ENCODE measurements around the gene TMEM167A.

The TMEM167A gene

GRCh38 chr5:83034528-83035207 lies 42.5 kb downstream of the TMEM167A start:
- no peak for DNase-seq

GRCh38 chr5:83034036-83034435 lies 43.2 kb downstream of the TMEM167A start:
- peak; percentile 24 for DNase-seq

DNA sequence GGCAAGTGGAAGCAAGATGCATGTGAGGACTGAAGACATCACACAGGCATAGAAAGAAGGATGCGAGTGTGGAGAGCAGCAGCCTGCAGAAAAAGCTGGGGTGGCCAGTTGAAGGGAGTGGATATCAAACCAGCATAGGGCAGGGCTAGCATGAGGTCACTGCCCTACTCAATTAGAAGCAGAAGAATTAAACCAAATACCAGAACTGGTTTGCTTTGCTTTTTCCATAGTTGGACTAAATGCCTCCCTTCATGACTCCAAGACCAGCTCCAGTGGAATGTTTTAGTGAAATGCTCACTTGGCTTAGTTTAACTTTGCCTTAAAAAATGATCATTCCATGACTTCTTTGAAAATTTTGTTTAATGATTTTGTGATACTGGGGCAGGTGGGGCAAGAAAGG lies 45.8 kb downstream of the TMEM167A start:
- no peak for DNase-seq

- DNase-seq = no peak
These were observed 47.3 kb downstream of the TMEM167A start for GRCh38 chr5:83029912-83030311.

- no peak for DNase-seq
These were observed 50.1 kb downstream of the TMEM167A start for GRCh38 chr5:83026930-83027687.

DNA sequence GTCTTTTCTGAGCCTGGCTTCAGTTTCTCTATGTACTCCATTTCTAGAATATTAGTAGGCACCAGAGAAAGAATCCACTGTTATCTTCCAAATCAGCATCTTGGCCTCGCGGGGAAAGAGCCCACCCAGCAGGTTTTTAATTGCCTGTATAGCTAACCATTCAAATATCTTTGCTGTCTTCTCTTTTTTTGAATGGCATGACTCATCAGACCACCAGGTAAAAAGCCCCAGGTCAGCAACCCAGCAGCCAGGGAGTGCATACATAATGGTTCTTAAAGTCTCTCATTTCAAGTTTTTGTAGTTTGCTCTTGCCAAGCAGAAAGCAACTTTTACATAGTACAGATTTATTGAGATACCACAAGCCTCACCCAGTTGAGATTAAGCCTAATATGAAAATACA lies 50.7 kb downstream of the TMEM167A start:
- DNase-seq = no peak

- DNase-seq = no peak
These were observed 51.3 kb downstream of the TMEM167A start for GRCh38 chr5:83025690-83026478.

GRCh38 chr5:83022334-83022733 lies 54.9 kb downstream of the TMEM167A start:
- no peak for DNase-seq

DNA sequence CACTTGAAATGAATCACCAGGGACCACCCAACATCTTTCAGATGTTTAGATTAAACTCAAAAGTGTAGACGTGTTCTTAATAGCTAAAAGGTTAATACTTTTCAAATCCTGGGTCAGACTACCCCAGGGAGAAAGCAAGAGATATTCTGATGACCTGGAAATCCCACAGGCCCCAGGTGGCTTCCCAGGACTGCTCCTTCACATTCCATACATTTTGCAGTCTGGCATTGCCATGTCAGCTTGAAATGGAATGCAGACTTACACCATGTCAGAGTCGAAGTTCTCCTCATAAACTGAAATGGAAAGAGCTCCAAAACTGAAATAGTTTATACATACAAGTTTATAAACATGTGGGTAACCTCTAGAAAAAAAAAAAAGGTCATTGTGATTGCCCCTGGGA lies 61.5 kb downstream of the TMEM167A start:
- no peak for DNase-seq

- DNase-seq = no peak
These were observed 65.2 kb downstream of the TMEM167A start for GRCh38 chr5:83011985-83012384.

DNA sequence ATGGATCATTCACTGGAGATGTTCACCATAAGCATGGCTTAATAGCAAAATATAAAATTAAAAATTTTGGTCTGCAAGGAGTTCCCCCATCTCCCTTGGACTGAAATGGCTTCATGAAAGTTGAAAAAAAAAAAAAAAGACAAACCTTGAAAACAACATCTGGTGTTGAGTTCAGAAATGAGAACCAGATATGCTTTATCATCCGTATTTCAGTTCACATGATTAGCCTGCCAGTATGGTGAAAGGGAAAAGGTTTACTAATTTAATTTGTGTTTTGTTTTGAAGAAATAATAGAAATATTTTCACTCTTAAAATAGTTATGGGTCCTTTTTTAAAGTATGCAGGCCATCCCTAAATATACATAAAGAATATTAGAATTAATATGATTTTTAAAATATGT lies 67.8 kb downstream of the TMEM167A start:
- DNase-seq = no peak

- no peak for DNase-seq
These were observed 69.4 kb downstream of the TMEM167A start for GRCh38 chr5:83007755-83008154.

DNA sequence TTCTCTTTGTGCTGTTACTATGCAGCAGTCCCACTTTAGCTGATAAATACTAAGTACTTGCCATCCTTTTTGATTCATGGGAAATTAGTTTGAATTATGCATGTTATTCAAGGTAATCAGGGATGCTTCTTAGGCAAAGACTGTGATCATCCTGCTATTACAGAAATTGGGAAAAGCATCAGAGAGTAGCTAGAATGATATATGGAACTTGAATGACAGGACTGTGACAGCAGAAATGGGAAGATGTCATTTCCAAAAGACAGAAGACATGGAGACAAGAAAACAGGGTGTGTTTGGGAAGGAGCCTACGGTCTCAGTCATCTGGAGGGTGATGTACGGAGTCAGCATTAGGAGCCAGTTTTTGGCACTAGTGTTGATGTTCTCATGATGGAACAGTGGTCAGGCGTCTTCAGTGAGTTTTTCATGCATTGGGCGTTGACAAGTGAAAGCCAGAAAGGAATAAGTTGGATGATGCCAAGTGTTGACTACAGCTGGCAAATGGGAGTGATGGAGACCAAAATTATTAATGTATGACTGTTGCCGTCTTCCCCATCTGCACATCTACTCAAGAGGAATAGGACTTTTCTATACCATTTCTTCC lies 70.4 kb downstream of the TMEM167A start:
- no peak for DNase-seq

GRCh38 chr5:83003791-83004190 lies 73.4 kb downstream of the TMEM167A start:
- DNase-seq = no peak
